NCI-H345 treated with DMSO at 0.1 percent for 48 hours (cell line): ENCODE data around the gene IGFBP6.

Experiments
- DNase-seq: peaks from one replicate; lab custom pipeline; 2025; ENCODE audit not compliant: unreplicated experiment; lab: John Stamatoyannopoulos, UW

IGFBP6 gene

GRCh38 chr12:53058674-53059433 is 38.6 kb upstream of the IGFBP6 start:
- no peak for DNase-seq

GRCh38 chr12:53059434-53060063 is 37.9 kb upstream of the IGFBP6 start:
- no peak for DNase-seq

- DNase-seq: no peak
Measured at GRCh38 chr12:53060064-53060720, 37.3 kb upstream of the IGFBP6 start.

- DNase-seq: peak; percentile 31
Measured at GRCh38 chr12:53060721-53061276, 36.7 kb upstream of the IGFBP6 start.

- peak; percentile 67 for DNase-seq
Measured at GRCh38 chr12:53061404-53062010, 36.0 kb upstream of the IGFBP6 start.

- DNase-seq: no peak
Measured at GRCh38 chr12:53062011-53062961, 35.2 kb upstream of the IGFBP6 start.

- DNase-seq: no peak
Measured at GRCh38 chr12:53062977-53063707, 34.3 kb upstream of the IGFBP6 start.

GRCh38 chr12:53063708-53064612 is 33.5 kb upstream of the IGFBP6 start:
- DNase-seq: peak; percentile 45

- no peak for DNase-seq
Measured at GRCh38 chr12:53064613-53065436, 32.6 kb upstream of the IGFBP6 start.

- DNase-seq: no peak
Measured at GRCh38 chr12:53065470-53065869, 32.0 kb upstream of the IGFBP6 start.

GRCh38 chr12:53065975-53066931 is 31.2 kb upstream of the IGFBP6 start:
- DNase-seq: peak; percentile 37

GRCh38 chr12:53067074-53067992 is 30.1 kb upstream of the IGFBP6 start:
- DNase-seq: no peak

GRCh38 chr12:53067993-53068770 is 29.3 kb upstream of the IGFBP6 start:
- no peak for DNase-seq

GRCh38 chr12:53068811-53069585 is 28.5 kb upstream of the IGFBP6 start:
- no peak for DNase-seq
